GM21528 (cell line): Measurements from ENCODE around the gene SH3RF3.

Source experiments
- ATAC-seq: cut with Tn5 transposase; IDR thresholded peaks from one replicate; pipeline ENCODE4 v1.9.1; 2021; ENCODE audit warnings: mild to moderate bottlenecking, moderate library complexity; ENCODE audit not compliant: unreplicated experiment, low FRiP score

The SH3RF3 gene

DNA sequence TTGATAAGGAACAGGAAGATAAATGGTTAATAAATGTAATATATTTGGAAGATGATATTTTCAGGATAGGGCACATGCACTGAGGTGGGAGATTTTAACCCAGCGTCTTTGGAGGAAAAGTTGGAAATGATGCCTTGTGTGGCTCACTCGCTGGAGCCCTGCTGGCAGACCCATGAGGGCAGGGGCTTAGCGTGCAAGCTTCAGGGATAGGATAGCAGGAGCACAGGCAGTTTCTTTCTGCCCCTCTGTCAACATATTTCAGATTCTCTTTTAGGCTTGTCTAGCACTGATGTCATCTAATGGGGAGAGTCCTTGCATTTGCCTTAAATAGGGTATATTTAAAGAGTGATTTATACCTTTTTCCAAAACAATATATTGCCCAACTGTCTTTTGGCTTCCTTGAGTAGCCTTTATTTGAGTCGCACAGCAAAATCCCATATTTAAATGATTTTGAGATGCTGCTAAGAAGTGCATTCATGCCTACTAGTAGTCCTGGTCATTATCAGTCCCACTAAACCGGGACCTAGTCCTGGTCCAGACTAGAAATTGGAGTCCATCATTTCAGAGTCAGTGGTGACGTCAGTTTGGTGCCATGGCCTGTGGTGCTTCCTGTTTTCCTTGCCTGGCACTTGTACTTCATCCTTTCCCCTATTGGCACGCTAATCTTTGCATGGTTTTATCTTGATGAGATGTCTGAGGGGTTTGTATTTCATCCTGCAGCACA is 45.8 kb downstream of the SH3RF3 start:
- no peak for ATAC-seq

GRCh38 chr2:109175350-109175678 is 46.3 kb downstream of the SH3RF3 start:
- ATAC-seq: no peak

DNA sequence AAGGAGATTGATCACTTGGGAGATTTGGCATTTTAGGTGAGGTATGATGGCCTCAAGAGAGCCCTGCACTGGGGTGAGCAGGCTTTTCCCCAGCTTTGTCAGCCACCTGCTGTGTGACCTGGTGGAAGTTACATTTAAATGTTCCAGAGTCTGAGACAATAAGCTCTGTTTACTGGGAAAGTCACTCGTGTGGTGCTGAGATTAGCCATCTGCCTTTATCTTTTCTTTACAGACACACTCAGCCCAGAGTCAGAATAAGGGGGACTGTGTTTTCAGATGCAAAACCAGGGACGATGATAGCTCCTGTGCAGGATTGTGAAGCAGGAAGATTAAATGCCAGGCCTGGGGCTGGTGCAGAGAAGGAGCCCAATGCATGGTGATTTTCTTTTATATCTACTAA is 47.9 kb downstream of the SH3RF3 start:
- ATAC-seq: no peak

DNA sequence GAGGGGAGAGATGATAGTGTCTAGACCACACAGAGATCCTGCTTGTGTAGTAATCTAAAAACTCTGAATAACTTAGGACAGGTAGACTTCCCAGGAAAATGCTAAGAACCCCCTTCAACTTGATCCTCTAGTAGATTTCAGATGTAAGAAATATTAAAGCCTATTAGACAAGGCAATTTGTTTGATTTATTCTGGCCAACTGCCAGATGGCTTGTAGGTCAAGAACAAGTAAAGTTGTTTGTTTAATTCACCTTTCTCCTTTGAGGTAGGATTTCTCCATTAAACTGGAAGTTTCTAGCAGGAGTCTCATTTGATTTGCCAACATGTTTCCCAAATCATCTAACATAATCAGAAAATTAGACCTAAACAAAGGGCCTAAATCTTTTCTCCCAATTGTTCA is 48.6 kb downstream of the SH3RF3 start:
- no peak for ATAC-seq

DNA sequence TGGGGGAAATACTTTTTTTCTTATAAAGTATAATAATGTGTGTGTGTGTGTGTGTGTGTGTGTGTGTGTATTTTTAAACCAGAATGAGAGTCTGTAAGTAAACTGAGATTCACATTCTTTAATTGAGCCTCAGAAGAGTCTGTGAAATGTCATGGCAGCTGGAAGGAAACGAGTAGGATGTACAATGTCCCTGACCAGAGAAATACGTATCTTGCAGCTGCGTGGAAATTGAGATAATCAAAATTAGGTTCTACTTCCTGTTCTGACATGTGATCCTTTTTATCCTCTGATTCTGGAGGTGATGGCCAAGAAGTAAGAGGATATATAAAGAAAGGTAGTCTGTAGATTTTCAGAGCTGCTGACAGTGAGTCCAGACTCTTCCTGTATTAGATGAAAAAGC is 50.0 kb downstream of the SH3RF3 start:
- ATAC-seq: no peak

DNA sequence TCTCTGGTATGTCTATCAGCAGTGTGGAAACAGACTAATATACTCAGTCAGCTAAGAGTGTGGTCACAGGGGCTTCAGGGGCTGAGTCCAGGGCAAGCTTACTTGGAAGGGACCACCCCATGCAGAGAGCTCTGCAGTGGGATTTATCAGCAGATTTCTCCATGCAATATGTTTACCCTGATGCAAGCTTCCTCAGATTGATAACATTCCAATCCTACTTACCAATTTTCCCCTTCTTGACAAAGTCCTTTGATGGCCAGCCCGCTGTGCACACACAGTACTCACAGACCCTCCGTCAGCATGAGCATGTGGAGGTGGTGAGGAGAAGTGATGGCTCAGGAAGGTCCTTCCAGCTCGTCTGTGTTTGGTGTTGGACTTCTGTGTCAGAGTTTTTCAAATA is 51.8 kb downstream of the SH3RF3 start:
- ATAC-seq: no peak

- no peak for ATAC-seq
Observed at GRCh38 chr2:109182426-109182825, 53.4 kb downstream of the SH3RF3 start.

GRCh38 chr2:109183871-109184270 is 54.9 kb downstream of the SH3RF3 start:
- no peak for ATAC-seq

- ATAC-seq: no peak
Observed at GRCh38 chr2:109184368-109184767, 55.4 kb downstream of the SH3RF3 start.

GRCh38 chr2:109185338-109185737 is 56.3 kb downstream of the SH3RF3 start:
- ATAC-seq: no peak

DNA sequence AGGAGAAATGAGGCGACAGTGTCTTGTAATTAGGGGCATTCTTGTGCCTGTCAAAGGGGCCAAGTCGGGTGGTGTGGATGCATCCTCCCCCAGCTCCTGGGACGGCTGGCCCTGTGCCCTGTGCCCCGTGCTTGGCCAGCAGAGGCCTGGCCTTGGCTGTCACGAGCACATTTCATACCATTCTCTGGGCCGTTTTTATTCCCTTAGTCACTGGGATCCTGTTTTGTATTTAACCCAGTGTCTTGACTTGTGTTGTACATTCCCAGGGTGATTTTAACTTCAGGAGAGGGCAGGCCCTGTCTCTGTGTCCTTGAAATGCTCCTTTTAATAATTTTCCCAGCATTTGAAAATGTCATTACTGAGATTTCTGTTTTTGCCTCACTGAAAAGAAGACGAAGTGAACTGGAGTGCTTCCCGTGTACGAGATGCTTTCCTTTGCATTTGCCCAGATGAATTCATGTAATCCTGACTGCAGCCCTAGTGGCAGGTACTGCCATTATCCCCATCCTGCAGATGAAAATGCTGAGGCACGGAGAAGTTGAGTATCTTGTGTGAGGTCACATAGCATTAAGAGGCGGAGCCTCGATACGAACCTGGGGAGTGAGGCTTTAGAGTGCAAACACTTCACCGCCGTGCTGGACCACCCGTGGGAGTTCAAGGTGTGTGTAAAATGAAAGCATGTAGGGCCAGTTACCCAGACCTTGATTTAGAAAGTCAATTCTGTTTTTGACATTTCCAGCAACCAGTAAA is 57.0 kb downstream of the SH3RF3 start:
- no peak for ATAC-seq

DNA sequence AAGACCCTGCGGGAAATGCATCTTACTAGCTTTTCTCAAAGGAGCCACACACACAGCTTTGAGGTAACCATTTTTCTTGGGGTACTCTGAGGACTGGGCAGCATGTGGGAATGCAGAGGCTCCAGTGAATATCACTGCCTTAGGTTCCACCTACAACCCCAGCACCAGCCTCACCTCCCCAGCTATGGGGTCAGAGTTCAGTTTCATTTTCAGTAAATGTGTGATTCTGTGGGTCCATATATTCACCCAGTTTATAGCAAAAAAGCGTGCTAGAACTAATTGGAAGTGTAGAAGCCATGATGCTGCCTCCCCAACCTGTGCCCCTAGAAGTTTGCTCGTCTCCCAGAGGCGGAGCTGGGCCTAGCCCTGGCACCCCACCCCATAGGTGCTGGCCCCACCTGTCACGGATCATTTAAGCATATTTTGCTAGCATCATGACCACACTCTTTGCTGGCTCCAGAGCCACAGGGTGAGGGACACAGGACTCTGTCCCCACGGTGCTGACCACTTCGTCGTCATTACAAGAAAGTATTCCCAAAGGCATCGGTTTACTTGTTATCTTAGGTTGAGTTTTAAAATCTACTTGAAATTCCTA is 57.7 kb downstream of the SH3RF3 start:
- ATAC-seq: no peak

GRCh38 chr2:109187711-109188495 is 58.9 kb downstream of the SH3RF3 start:
- ATAC-seq: no peak

- ATAC-seq: no peak
Observed at GRCh38 chr2:109188496-109188890, 59.5 kb downstream of the SH3RF3 start.

DNA sequence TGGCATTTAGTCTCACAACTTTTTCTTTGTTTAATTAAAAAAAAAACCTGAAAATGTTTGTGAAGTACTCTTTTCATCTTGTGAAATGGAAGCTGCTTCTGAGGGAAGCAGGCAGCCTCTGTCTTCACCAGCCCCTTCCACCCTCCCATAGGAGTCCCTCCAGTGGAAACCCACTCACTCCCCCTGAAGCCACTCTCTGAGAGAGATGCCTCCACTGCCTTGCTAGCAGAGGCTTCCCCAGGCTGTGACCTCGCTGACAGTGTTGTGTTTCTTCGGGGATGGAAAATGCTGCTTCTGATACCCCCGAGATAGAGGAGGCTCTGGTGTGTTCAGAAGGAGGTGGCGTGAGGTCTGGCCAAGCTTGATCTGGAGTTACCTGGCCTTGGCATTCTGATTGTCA is 59.9 kb downstream of the SH3RF3 start:
- no peak for ATAC-seq

GRCh38 chr2:109189751-109190150 is 60.7 kb downstream of the SH3RF3 start:
- ATAC-seq: no peak

GRCh38 chr2:109193807-109194619 is 65.0 kb downstream of the SH3RF3 start:
- ATAC-seq: no peak

- no peak for ATAC-seq
Observed at GRCh38 chr2:109194620-109194937, 65.6 kb downstream of the SH3RF3 start.

DNA sequence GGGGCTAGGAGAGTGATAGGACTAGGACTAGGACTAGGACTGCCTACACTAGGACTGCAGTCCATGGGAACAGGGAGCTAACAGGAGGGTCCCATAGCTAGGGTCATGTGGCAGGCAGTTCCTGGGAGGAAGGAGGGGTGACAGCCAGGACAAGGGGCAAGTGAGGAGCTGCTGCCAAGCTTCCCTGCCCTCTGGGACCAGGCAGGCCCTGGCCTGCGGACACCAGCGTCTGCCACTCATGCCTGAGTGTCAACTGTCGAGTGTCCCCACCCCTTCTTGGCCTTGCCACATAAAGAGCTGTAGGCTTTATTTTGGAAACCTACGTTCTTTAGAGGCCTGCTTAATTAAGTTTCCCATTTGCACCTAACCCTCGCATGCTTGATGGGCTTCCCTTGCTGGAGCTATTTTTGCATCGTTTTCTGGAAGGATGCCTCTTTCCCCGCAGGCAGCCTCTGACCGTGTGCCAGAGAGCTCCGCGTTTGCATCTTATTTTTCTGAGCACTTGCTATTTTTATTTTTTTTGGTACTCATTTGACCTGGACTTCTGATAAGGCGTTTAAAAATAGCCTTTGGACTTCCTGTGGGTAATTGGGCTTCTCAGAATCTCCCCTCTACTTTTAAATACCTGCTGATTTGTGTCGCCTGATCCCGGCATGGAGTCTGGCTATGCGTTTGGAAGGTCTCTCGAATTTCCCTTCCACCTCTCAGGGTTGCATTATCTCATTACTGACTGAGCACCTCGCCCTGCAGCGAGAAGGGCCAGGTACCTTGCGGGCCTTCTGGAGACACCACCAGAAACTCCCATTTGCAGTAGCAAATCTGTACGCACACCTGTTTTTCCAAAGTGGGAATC is 66.4 kb downstream of the SH3RF3 start:
- no peak for ATAC-seq
